IgD-negative memory B cell (primary cell): ENCODE measurements around the gene RHOV. TPM values are rescaled to one million over a fixed set of nuclear protein-coding genes. Genes with fewer than 3 reads are reported as not detected.
A peak's percentile ranks its signal among the peaks of the same experiment; 100 is the strongest.

Experiments used
- H3K27ac Mint-ChIP-seq, 3 donors: one replicate each; pipeline ENCODE4 v1.8.0; 2020 to 2022; ENCODE audit warnings: mild to moderate bottlenecking in 3 of 3, mixed read lengths in 3 of 3, moderate library complexity in 1 of 3
- H3K27me3 Mint-ChIP-seq: one replicate; pipeline ENCODE4 v1.8.0; 2021; ENCODE audit warnings: mixed read lengths
- H3K36me3 Mint-ChIP-seq: one replicate; pipeline ENCODE4 v1.8.0; 2020; ENCODE audit warnings: mild to moderate bottlenecking, mixed read lengths
- H3K4me1 Mint-ChIP-seq, 3 donors: one replicate each; pipeline ENCODE4 v1.8.0; 2020 to 2022; ENCODE audit warnings: mixed read lengths in 3 of 3, mild to moderate bottlenecking in 1 of 3
- H3K4me3 Mint-ChIP-seq, 4 donors: one replicate each; pipeline ENCODE4 v1.8.0; 2020 to 2022; ENCODE audit warnings: mild to moderate bottlenecking in 4 of 4, mixed read lengths in 4 of 4, moderate library complexity in 3 of 4
- H3K9me3 Mint-ChIP-seq, 3 donors: one replicate each; pipeline ENCODE4 v1.8.0; 2020 to 2021; ENCODE audit warnings: mixed read lengths in 3 of 3, mild to moderate bottlenecking in 1 of 3
- polyA plus RNA-seq: library from polyadenylated mRNA; unstranded; fragments of 300-500 nt; fragmentation: Illumina TruSeq; gene quantifications from one replicate; pipeline ENCODE4 v1.2.3, GENCODE V29; 2021

The RHOV gene, protein sequence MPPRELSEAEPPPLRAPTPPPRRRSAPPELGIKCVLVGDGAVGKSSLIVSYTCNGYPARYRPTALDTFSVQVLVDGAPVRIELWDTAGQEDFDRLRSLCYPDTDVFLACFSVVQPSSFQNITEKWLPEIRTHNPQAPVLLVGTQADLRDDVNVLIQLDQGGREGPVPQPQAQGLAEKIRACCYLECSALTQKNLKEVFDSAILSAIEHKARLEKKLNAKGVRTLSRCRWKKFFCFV
- not detected for polyA plus RNA-seq

DNA sequence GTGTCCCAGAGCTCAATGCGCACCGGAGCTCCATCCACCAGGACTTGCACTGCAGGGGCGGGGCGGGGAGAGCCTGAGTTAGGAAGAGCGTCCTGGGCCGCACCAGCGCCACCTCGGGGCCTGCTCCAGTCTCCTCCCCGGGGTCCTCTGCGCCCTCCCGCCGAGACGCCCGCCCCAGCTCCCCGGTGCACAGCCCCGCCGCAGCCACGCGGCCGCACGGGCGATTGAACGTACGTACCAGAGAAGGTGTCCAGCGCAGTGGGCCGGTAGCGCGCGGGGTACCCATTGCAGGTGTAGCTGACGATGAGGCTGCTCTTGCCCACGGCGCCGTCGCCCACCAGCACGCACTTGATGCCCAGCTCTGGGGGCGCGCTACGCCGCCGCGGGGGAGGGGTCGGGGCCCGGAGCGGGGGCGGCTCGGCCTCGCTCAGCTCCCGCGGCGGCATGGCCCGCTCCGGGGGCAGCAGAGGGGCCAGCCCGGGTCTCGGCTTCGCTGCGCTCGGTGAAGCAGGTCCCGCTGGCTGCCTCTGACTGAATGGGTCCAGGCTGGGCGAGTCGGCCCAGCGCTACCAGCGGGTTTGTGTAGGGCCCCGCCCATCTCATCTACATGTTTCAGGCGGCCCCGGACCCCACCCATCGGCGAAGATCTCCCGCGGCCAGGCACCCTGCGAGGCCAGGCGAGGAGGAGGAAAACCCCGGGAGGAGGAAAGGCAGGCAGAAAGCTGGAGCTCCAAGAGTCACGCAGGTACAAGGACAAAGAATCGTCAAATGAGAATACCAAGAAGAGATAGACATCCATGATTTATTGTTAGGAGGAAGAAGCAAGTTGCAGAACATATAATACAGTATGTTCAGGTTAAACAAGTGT lies at the start of gene RHOV:
Gene RHOV, minus strand, starts transcription at position 541 of the 868 bp plus-strand sequence. Its CDS starts 95 bp downstream, at position 446.
- Mint-ChIP-seq H3K27me3 (no peaks in the 10 kb centered on the region), H3K27ac (no peak within 1 kb of the TSS), H3K4me1 (peaks cover 3 to 10% (median 6%) of the 10 kb centered on the region in 3 donors), H3K36me3 (peaks cover 2% of the 10 kb centered on the region), H3K4me3 (peak within 1 kb of the TSS; percentile 80 to 94 (median 87)), H3K9me3 (no peaks in the 10 kb centered on the region)

DNA sequence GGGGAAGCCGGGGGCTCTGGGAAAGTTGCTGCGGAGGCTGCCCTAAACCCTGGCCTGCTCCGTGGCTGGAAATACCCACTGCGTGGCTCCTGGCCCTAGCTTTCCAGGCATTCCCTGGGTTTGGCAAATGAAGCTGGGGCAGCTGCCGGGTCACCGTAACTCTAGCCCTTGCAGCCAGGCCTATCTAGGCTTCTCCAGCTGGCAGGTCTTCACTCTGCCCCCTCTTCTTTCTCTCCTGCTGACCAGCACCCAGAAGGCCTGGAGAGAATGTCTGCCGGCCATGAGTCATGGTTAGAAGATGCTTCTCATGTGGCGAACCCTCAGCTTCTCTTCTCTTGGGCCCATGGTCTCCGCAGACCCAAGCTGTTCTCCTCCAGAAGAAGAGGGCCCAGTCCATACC lies 49.5 kb upstream of the RHOV start:
- no peak overlapping the region for H3K4me3 Mint-ChIP-seq
- no peak overlapping the region for H3K27ac Mint-ChIP-seq
- peaks cover 3% of the 10 kb centered on the region for H3K36me3 Mint-ChIP-seq
- peaks cover 9 to 13% (median 10%) of the 10 kb centered on the region in 3 donors for H3K4me1 Mint-ChIP-seq
- no peaks in the 10 kb centered on the region for H3K9me3 Mint-ChIP-seq
- peaks cover 18% of the 10 kb centered on the region for H3K27me3 Mint-ChIP-seq

DNA sequence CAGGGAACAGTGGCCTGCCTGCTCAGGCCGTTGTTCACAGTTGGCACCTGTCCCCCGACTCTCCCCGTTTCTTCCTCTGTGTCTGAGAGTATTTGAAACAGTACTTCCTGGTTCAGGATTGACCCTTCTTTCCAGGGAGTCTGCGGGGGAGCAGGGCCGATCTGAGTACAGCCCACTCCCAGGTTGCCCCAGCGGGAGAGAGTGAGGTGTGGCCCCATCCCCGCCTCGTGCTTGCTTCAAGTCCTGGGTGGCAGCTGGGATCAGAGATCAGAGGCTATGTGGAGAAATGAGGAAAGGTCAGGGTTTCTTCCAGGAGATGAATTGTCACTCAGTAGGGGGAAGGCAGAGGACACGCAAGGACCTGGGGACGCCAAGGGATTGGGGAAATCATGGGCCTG lies 48.6 kb upstream of the RHOV start:
- Mint-ChIP-seq H3K27me3 (peaks cover 18% of the 10 kb centered on the region), H3K27ac (no peak overlapping the region), H3K4me1 (peaks cover 9 to 13% (median 10%) of the 10 kb centered on the region in 3 donors), H3K4me3 (peak overlapping the region in 1 of 4 donors; percentile 60), H3K36me3 (peaks cover 3% of the 10 kb centered on the region), H3K9me3 (no peaks in the 10 kb centered on the region)

DNA sequence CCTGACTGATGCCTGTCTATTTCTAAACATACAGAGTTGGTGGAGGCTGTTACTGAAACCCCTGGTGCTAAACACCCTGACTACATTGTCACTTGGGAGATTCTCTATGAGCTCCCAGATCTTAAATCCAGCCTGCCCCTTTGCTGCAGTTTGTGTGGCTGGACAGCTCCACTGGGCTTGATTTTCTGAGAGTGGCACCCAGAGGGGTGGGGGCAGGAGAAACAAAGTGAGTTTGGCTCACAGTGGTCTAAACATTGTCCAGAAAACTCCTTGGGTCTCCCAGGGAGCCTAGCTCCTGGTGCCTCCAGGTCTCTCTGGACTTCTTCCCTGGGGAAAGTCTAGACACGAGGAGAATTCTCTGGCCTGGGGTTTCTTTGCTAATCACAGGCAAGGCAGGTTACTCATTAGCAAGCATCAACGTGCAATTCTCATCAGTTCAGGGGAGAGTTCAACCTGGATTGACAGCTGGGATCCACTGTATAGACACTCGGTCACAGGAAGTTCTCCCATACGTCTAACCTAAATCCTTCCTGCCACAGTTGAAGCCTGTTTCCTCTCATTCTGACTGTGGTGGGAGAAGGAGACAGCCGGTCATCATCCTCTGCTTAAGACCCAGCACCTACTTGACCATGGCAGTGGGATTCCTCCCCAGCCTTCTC lies 48.0 kb upstream of the RHOV start:
- Mint-ChIP-seq H3K27ac (no peak overlapping the region), H3K36me3 (peaks cover 3% of the 10 kb centered on the region), H3K4me1 (peaks cover 6 to 11% (median 7%) of the 10 kb centered on the region in 3 donors), H3K27me3 (peaks cover 15% of the 10 kb centered on the region), H3K4me3 (no peak overlapping the region), H3K9me3 (no peaks in the 10 kb centered on the region)

DNA sequence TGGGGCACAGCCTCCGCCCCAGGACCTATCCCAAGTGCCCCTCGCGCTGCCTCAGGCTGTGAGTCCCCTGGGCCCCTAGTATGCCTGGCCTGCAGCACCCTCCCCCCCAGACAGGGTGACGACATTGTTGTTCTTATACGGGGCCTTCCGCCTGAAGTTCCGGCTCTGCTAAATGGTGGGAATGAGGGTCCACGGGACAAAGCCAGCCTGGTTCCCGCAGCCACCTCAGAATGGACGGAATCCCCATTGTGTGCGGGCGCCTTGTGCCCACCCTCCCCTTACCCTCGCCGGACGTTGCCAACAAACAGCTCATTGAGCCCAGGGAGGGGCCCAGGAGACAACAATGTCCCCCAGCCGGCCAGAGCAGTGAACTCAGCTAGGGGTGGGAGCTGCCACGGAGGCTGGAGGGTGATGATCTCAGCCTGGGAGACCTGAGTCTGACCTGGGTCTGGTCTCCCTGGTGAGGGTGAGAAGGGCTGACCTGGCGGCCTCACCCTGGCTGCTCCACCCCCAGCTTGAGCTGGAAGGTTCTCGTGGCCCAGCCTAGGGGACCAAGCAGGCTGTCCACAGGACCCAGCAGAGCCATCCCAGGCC lies 44.9 kb upstream of the RHOV start:
- H3K9me3 Mint-ChIP-seq = no peaks in the 10 kb centered on the region
- H3K4me1 Mint-ChIP-seq = peaks cover 0 to 3% (median 0%) of the 10 kb centered on the region in 3 donors
- H3K4me3 Mint-ChIP-seq = no peak overlapping the region
- H3K36me3 Mint-ChIP-seq = peaks cover 3% of the 10 kb centered on the region
- peaks cover 1% of the 10 kb centered on the region for H3K27me3 Mint-ChIP-seq
- H3K27ac Mint-ChIP-seq = no peak overlapping the region

DNA sequence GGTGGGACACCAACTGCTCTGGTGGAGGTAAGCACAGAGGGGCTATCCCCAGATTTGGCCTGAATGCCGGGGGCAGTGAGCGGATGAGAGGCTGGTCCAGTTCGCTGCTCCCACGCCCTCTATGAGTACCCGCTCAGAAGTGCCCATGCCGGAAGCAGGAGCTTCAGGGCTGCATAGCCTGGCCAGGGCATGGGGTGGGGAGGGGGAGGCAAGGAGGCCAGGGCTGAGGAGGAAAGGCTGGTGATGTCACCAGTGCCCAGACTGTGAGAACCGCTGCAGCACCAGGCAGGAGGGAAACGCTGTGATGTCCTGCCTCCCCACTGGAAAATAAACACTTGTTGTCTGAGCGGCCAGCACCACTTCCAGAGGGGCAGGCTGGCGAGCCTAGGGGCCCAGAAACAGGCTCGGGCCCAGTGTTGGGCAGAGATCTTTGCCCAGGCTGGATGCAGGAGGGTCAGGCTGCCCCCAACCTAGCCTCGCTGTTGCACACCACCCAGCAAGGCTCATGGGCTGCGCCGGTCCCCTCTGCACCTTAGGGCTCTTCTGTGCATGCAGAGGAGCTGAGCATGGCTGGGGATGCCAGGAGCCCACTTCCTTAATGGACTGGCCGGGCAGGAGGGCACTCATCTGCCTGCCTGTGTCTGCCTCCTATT lies 44.2 kb upstream of the RHOV start:
- Mint-ChIP-seq H3K27ac (peak overlapping the region in 1 of 3 donors; percentile 73), H3K36me3 (peaks cover 3% of the 10 kb centered on the region), H3K27me3 (peaks cover 1% of the 10 kb centered on the region), H3K4me3 (no peak overlapping the region), H3K4me1 (peaks cover 0 to 3% (median 0%) of the 10 kb centered on the region in 3 donors), H3K9me3 (no peaks in the 10 kb centered on the region)

DNA sequence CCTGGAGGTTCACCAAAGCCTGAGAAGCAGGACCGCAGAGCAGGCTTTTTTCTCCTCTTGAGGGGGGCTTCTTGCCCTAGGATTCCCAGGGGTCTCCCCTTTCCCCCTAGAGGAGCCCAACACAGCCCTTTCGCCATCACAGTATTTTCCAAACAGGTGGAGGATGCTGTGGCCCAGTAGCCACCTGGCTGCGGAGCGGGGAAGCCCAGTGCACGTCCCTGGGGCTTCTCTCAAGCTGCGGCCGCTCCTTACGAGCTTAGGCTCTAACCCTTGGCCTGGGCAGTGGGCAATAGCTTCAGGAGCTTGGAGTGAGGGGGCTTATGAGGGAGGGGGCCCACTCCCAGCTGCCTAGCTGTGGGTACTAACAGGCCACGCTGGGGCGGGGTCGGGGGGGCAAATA lies 43.6 kb upstream of the RHOV start:
- Mint-ChIP-seq H3K27ac (no peak overlapping the region), H3K9me3 (no peaks in the 10 kb centered on the region), H3K4me3 (no peak overlapping the region), H3K36me3 (peaks cover 2% of the 10 kb centered on the region), H3K27me3 (peaks cover 1% of the 10 kb centered on the region), H3K4me1 (peaks cover 0 to 3% (median 0%) of the 10 kb centered on the region in 3 donors)

DNA sequence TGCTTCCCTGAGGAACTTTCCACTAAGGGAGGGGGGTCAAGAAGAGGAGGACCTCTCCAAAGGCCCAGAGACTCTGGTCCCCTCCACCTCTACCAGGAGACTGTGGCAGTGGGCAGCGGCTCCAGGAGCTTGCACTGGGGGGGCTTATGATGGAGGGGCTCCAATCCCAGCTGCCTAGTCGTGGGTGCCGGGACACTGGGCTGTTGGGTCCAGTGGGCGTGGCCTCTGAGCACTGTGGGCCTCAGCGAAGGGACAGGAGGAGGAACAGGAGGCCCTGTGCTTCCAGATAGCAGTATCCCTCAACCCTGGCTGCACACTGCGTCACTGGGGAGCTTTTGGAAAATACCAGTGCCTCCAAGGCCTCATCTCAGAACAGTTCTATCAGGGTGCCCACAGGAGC lies 41.6 kb upstream of the RHOV start:
- H3K36me3 Mint-ChIP-seq = no peaks in the 10 kb centered on the region
- H3K27me3 Mint-ChIP-seq = peaks cover 1% of the 10 kb centered on the region
- peaks cover 0 to 3% (median 2%) of the 10 kb centered on the region in 3 donors for H3K4me1 Mint-ChIP-seq
- no peak overlapping the region for H3K27ac Mint-ChIP-seq
- H3K4me3 Mint-ChIP-seq = no peak overlapping the region
- H3K9me3 Mint-ChIP-seq = no peaks in the 10 kb centered on the region

DNA sequence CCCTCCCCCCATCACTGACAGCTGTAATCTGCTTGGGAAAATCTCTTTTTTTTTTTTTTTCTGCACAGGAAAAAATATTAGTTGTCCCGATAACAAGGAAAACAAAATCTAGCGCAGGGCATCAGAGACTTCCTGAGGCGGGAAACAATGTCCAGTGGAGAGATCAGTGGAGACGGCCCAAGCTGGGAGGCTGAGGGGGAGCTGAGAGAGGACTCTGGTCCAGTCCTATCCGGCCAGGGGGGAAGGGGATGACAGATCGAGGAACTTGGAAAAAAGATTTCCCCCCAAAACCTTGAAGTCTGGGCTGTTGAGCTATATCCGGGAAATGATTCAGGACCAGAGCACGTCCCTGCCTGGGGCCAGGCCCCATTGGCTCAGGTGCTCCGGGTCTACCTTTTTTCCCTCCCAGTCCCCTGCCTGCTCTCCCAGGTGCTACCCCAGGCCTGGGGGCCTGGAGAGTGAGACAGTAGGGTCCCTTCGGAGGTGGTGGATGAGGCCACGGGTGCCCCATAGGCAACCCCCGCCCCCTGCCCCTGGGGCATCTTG lies 41.2 kb upstream of the RHOV start:
- peaks cover 0 to 3% (median 2%) of the 10 kb centered on the region in 3 donors for H3K4me1 Mint-ChIP-seq
- H3K36me3 Mint-ChIP-seq = no peaks in the 10 kb centered on the region
- peaks cover 1% of the 10 kb centered on the region for H3K27me3 Mint-ChIP-seq
- H3K27ac Mint-ChIP-seq = no peak overlapping the region
- no peak overlapping the region for H3K4me3 Mint-ChIP-seq
- no peaks in the 10 kb centered on the region for H3K9me3 Mint-ChIP-seq

DNA sequence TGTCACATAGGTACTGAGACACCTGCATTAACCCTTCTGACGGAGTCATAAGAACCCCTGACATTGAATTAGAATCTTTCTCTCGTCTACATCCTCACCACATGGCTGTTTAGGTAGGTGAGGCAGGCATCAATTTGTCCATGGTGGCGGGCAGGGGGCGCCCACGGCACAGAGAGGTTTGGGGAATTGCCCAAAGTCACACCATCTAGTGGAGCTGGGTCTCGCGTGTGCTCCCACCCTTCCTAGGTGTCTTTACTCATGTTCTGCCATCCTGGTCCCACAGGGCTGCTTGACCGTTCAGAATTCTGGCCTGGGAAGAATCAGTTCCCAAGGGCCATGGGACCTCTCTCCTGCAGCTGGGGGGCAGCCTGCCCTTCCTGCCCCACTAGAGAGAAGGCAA lies 40.5 kb upstream of the RHOV start:
- Mint-ChIP-seq H3K4me1 (peaks cover 0 to 3% (median 2%) of the 10 kb centered on the region in 3 donors), H3K27ac (peak overlapping the region in 1 of 3 donors; percentile 35), H3K9me3 (no peaks in the 10 kb centered on the region)

DNA sequence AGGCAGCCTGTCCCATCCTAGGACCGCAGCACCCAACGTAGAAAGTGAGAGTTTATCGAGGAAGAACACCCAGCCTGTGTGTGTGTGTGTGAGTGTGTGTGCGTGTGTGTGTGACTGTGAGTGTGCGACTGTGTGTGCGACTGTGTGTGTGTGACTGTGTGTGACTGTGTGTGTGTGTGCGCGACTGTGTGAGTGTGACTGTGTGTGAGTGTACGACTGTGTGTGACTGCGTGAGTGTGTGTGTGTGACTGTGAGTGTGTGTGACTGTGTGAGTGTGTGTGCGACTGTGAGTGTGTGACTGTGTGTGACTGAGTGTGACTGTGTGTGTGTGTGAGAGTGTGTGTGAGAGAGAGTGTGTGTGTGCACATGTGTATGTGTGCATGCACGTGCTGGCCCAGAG lies 40.0 kb upstream of the RHOV start:
- no peaks in the 10 kb centered on the region for H3K9me3 Mint-ChIP-seq
- H3K36me3 Mint-ChIP-seq = no peaks in the 10 kb centered on the region
- H3K4me3 Mint-ChIP-seq = no peak overlapping the region
- H3K4me1 Mint-ChIP-seq = peaks cover 0 to 3% (median 2%) of the 10 kb centered on the region in 3 donors
- H3K27ac Mint-ChIP-seq = peak overlapping the region in 1 of 3 donors; percentile 35
- H3K27me3 Mint-ChIP-seq = peaks cover 1% of the 10 kb centered on the region

More for the DNA sequence above, 40.5 kb upstream of the RHOV start:
- no peaks in the 10 kb centered on the region for H3K36me3 Mint-ChIP-seq
- peaks cover 1% of the 10 kb centered on the region for H3K27me3 Mint-ChIP-seq
- H3K4me3 Mint-ChIP-seq = no peak overlapping the region

DNA sequence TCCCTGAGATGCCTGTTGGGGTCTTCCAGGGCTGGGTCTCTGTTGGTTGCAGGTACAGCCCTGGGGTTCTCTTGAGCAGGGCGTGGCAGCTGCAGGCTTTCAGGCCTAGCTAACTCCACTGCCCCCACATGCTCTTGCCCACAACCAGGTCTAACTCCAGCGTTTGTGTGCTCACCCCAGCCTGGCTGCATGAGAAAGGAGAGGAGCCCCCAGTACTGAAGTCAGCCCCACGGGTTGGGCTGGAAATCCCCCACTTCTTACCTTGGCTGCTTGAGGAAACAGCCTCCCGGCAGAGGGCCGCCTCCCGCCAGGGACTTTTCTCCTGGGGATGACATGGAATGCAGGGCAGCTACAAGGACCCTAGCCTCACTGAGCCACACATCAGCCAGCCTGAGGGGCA lies 38.4 kb upstream of the RHOV start:
- Mint-ChIP-seq H3K4me1 (peaks cover 0 to 6% (median 5%) of the 10 kb centered on the region in 3 donors), H3K9me3 (no peaks in the 10 kb centered on the region), H3K27me3 (peaks cover 1% of the 10 kb centered on the region), H3K27ac (peak overlapping the region in 1 of 3 donors; percentile 63), H3K4me3 (no peak overlapping the region), H3K36me3 (no peaks in the 10 kb centered on the region)

DNA sequence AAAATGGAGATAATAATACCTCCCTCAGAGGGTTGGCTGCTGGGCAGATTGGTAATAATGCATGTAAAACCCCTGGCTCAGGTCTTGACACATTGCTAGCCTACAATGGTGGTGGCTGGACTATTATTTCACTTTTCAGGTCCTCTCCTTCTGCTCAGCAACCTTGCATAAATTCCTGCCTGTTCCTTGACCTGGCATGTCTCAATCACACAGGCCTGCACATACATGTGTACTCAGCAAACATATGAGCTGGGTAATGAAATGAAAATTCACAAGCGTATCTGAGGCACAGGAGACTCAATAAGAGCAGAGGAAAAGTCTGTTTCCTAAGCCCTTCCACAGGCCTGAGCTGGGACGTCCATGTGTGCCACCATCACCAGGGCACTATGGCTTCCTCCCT lies 37.7 kb upstream of the RHOV start:
- peak overlapping the region in 1 of 4 donors; percentile 51 for H3K4me3 Mint-ChIP-seq
- no peaks in the 10 kb centered on the region for H3K9me3 Mint-ChIP-seq
- peak overlapping the region in 1 of 3 donors; percentile 82 for H3K27ac Mint-ChIP-seq
- peaks cover 1% of the 10 kb centered on the region for H3K27me3 Mint-ChIP-seq
- peaks cover 0 to 9% (median 9%) of the 10 kb centered on the region in 3 donors for H3K4me1 Mint-ChIP-seq
- H3K36me3 Mint-ChIP-seq = no peaks in the 10 kb centered on the region

DNA sequence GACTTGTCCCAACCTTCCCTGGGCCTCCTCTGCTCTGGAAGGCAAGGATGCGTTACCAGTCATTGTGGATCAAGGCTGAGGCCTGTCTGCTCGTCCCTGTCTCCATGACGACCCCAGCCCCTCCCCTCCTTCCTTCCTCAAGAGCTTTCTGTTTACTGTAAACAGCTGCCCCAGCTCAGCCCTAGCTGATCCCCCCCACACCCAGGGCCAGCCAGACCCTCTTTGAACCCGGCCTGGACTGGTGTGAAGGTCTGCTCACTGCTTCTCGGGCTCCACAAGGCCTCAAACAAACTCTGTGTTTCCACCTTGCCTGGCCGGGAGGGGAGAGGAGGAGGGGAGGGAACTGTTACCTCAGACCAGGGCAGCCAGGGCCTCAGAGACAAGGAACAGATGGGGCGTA lies 37.1 kb upstream of the RHOV start:
- peak overlapping the region in 1 of 3 donors; percentile 82 for H3K27ac Mint-ChIP-seq
- H3K36me3 Mint-ChIP-seq = no peaks in the 10 kb centered on the region
- H3K4me1 Mint-ChIP-seq = peaks cover 0 to 9% (median 9%) of the 10 kb centered on the region in 3 donors
- H3K4me3 Mint-ChIP-seq = peak overlapping the region in 1 of 4 donors; percentile 50
- no peaks in the 10 kb centered on the region for H3K27me3 Mint-ChIP-seq
- no peaks in the 10 kb centered on the region for H3K9me3 Mint-ChIP-seq
